ENCODE data around the gene VPS13D. TPM values are rescaled to one million over a fixed set of nuclear protein-coding genes. Genes with fewer than 3 reads are reported as not detected.

Gene VPS13D
- total and polyA plus RNA-seq, 2 donors (not counting 3 experiments of a cell fraction or from before 2014, with no cell fraction given): 13.6 to 48.5 TPM

DNA sequence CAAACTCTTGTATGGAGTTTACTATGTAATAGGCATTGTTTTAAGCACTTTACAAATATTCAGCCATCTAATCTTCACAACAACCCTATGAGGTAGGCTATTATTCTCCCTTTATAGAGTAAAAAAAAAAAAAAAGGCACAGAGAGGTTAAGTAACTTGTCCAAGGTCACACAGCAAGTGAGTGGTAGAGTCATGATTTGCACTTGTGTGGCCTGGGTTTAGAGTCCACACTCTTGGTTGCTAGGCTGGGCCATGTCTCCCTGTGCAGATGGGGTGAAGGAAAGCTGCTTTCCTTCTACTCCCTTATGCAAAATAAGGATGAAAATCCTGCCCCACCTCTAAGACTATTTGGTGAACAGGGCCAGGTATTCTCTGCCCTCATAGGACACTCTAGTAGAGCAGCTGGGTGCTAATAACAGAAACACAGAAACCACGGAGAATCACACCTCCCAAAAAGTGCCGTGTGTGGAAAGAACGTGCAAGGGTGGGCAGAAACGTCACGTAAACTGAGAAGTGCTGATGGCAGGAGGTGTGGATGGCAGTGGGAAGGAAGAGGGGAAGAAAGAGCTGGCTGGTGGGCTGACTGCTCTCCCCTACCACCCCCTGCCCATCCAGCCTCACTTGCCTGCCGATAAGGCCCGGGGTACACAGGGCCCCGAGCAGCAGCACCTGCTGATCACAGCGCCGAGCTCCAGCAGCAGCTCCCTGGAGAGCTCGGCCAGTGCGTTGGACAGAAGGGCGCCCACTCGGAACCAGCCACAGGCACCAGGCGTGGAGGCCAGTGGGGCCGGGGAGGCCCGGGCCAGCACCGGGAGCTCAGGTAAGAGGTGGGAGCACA, 28.3 kb upstream of the VPS13D start:
- POLR2A ChIA-PET: no interaction called here
- CTCF ChIA-PET: interaction anchor here (0.8 to 17.5 kb wide), 2 partner anchors 33 to 79 kb away, joined by 3 to 537 read pairs; no protein-coding TSS in a partner anchor
- no peak overlapping the region for H3K9ac ChIP-seq (replicated peaks; ENCODE audit: extremely low read depth, insufficient read depth, low read length)
- no peaks in the 10 kb centered on the region for H3K9me3 ChIP-seq (replicated peaks; ENCODE audit: control insufficient read depth, insufficient read depth, low read length)
- no peaks in the 10 kb centered on the region for H3K27me3 ChIP-seq (ENCODE audit: control insufficient read depth in 2 of 2, insufficient read depth in 2 of 2, low read length in 2 of 2)
- no peaks in the 10 kb centered on the region for H3K4me1 ChIP-seq (ENCODE audit: control insufficient read depth, extremely low read depth, insufficient read depth, low read length)
- no TSS peak for BruUV-seq (replicated peaks)
- no peak overlapping the region for H2AFZ ChIP-seq (ENCODE audit: low read depth, low read length)
- intact Hi-C loops (cut with micrococcal nuclease): no loop called here
- no peak overlapping the region for H3K4me2 ChIP-seq (ENCODE audit: insufficient read depth, low read length)
- TF ChIP-seq, protein P1, sequence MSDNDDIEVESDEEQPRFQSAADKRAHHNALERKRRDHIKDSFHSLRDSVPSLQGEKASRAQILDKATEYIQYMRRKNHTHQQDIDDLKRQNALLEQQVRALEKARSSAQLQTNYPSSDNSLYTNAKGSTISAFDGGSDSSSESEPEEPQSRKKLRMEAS (IDR thresholded peaks at IDR 0.05; ENCODE audit: insufficient read depth, insufficient read length): no peak
- no peak for TF ChIP-seq FOS (IDR thresholded peaks at IDR 0.05; ENCODE audit: borderline replicate concordance, insufficient read depth, low read length)
- no peak for TF ChIP-seq GATA2 (IDR thresholded peaks at IDR 0.05; ENCODE audit: insufficient read depth, insufficient read length, low read depth, low read length)
- TF ChIP-seq POLR2AphosphoS5 (IDR thresholded peaks at IDR 0.05; ENCODE audit: insufficient read depth, low read depth, low read length): no peak
- TF ChIP-seq EZH2 (IDR thresholded peaks at IDR 0.05; ENCODE audit: borderline replicate concordance, low read depth, low read length, severe bottlenecking): no peak
- TF ChIP-seq MYC (IDR thresholded peaks at IDR 0.05; ENCODE audit: low read depth, low read length): no peak
- TF ChIP-seq POLR2A (IDR thresholded peaks at IDR 0.05; ENCODE audit: low read depth, low read length): no peak
- no peaks in the 10 kb centered on the region for H3K79me2 ChIP-seq (ENCODE audit: control insufficient read depth, insufficient read depth, low read length)
- no peak for DNase-seq (ENCODE audit: low read depth, low spot score)
- dilution Hi-C loops (cut with MboI; ENCODE audit: extremely low pct_ligation_motif_present, low sequenced_read_pairs): no loop called here
- H4K20me1 ChIP-seq (replicated peaks; ENCODE audit: control insufficient read depth, extremely low read depth, insufficient read depth, low read length): no peaks in the 10 kb centered on the region
- FAIRE-seq: no peak
- H3K4me3 ChIP-seq (replicated peaks in 1 of 3; ENCODE audit: insufficient read depth in 1 of 3, low read depth in 1 of 3, low read length in 3 of 3): no peak overlapping the region
- H3K27ac ChIP-seq (ENCODE audit: insufficient read depth, low read depth, low read length): no peak overlapping the region
- peaks cover 0 to 38% of the 10 kb centered on the region in 2 experiments for H3K36me3 ChIP-seq (ENCODE audit: control insufficient read depth in 2 of 2, extremely low read depth in 1 of 2, insufficient read depth in 2 of 2, low read length in 2 of 2)
- no peaks in the 10 kb centered on the region for H3K9me1 ChIP-seq (replicated peaks; ENCODE audit: control insufficient read depth, extremely low read depth, insufficient read depth, low read length)

DNA sequence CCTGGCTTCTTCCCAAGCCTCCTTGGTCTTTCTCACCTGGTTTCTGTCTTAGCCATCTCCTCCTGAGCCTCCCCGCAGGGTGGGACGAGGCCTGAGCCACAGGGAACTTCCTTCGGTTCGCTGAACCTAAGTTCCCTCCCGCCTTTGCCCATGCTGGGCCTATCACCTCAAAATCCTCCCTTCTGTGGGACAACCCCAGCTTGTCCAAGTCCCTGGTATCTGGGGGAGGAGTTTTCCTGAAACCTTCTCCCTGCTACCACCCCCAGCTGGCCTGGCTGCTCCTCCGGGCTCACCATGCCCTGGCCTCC, 27.7 kb upstream of the VPS13D start:
- dilution Hi-C loops (cut with MboI; ENCODE audit: extremely low pct_ligation_motif_present, low sequenced_read_pairs) (no loop called here), intact Hi-C loops (cut with micrococcal nuclease) (no loop called here)
- H3K4me2 ChIP-seq (ENCODE audit: insufficient read depth, low read length): no peak overlapping the region
- POLR2A ChIA-PET: no interaction called here
- FAIRE-seq (no peak), DNase-seq (ENCODE audit: low read depth, low spot score) (no peak)
- H3K9me1 ChIP-seq (replicated peaks; ENCODE audit: control insufficient read depth, extremely low read depth, insufficient read depth, low read length): no peaks in the 10 kb centered on the region
- CTCF ChIA-PET: interaction anchor here (0.8 to 17.5 kb wide), 2 partner anchors 34 to 80 kb away, joined by 3 to 537 read pairs; no protein-coding TSS in a partner anchor
- no peak overlapping the region for H3K9ac ChIP-seq (replicated peaks; ENCODE audit: extremely low read depth, insufficient read depth, low read length)
- H3K27me3 ChIP-seq (ENCODE audit: control insufficient read depth in 2 of 2, insufficient read depth in 2 of 2, low read length in 2 of 2): no peaks in the 10 kb centered on the region
- no peaks in the 10 kb centered on the region for H3K79me2 ChIP-seq (ENCODE audit: control insufficient read depth, insufficient read depth, low read length)
- TF ChIP-seq, protein P2, sequence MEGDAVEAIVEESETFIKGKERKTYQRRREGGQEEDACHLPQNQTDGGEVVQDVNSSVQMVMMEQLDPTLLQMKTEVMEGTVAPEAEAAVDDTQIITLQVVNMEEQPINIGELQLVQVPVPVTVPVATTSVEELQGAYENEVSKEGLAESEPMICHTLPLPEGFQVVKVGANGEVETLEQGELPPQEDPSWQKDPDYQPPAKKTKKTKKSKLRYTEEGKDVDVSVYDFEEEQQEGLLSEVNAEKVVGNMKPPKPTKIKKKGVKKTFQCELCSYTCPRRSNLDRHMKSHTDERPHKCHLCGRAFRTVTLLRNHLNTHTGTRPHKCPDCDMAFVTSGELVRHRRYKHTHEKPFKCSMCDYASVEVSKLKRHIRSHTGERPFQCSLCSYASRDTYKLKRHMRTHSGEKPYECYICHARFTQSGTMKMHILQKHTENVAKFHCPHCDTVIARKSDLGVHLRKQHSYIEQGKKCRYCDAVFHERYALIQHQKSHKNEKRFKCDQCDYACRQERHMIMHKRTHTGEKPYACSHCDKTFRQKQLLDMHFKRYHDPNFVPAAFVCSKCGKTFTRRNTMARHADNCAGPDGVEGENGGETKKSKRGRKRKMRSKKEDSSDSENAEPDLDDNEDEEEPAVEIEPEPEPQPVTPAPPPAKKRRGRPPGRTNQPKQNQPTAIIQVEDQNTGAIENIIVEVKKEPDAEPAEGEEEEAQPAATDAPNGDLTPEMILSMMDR (IDR thresholded peaks at IDR 0.05; ENCODE audit: extremely low read depth in 1 of 2, insufficient read depth in 1 of 2, low read depth in 1 of 2, low read length in 2 of 2): no peak
- TF ChIP-seq, protein P1 (IDR thresholded peaks at IDR 0.05; ENCODE audit: insufficient read depth, insufficient read length): no peak
- no peak for TF ChIP-seq EZH2 (IDR thresholded peaks at IDR 0.05; ENCODE audit: borderline replicate concordance, low read depth, low read length, severe bottlenecking)
- H2AFZ ChIP-seq (ENCODE audit: low read depth, low read length): no peak overlapping the region
- H3K9me3 ChIP-seq (replicated peaks; ENCODE audit: control insufficient read depth, insufficient read depth, low read length): no peaks in the 10 kb centered on the region
- H3K36me3 ChIP-seq (ENCODE audit: control insufficient read depth in 2 of 2, extremely low read depth in 1 of 2, insufficient read depth in 2 of 2, low read length in 2 of 2): peaks cover 0 to 40% of the 10 kb centered on the region in 2 experiments
- H3K4me3 ChIP-seq (replicated peaks in 1 of 3; ENCODE audit: insufficient read depth in 1 of 3, low read depth in 1 of 3, low read length in 3 of 3): no peak overlapping the region
- no peak overlapping the region for H3K27ac ChIP-seq (ENCODE audit: insufficient read depth, low read depth, low read length)
- no TSS peak for BruUV-seq (replicated peaks)
- no peaks in the 10 kb centered on the region for H3K4me1 ChIP-seq (ENCODE audit: control insufficient read depth, extremely low read depth, insufficient read depth, low read length)
- no peaks in the 10 kb centered on the region for H4K20me1 ChIP-seq (replicated peaks; ENCODE audit: control insufficient read depth, extremely low read depth, insufficient read depth, low read length)

Measured in endothelial cell of umbilical vein (primary cell).